ENCODE measurements around the gene VAT1L.

GRCh38 chr16:77986011-77986740 lies 197.8 kb downstream of the VAT1L start:
- TF ChIP-seq CTCF (IDR thresholded peaks at IDR 0.05) (no peak), POLR2A (IDR thresholded peaks at IDR 0.05) (no peak)
